Right renal pelvis (tissue), 4 donors: ENCODE data around the gene GRIK4. TPM values are rescaled to one million over a fixed set of nuclear protein-coding genes. Genes with fewer than 3 reads are reported as not detected.

Experiments
- DNase-seq, 4 donors: peaks; one replicate each; pipeline ENCODE4 v3.0.0-alpha.2; 2013; ENCODE audit warnings: low read depth in 4 of 4, low spot score in 3 of 4, missing footprints in 1 of 4
- polyA plus RNA-seq, 4 donors: library from polyadenylated mRNA; unstranded; fragments of 120-200 nt; gene quantifications; one replicate each; pipeline ENCODE4 v1.2.1, GENCODE V29; 2013; ENCODE audit not compliant: insufficient read length in 4 of 4

Gene GRIK4
- polyA plus RNA-seq, 4 donors: 0.96 to 1.4 (median 1.2) TPM

DNA sequence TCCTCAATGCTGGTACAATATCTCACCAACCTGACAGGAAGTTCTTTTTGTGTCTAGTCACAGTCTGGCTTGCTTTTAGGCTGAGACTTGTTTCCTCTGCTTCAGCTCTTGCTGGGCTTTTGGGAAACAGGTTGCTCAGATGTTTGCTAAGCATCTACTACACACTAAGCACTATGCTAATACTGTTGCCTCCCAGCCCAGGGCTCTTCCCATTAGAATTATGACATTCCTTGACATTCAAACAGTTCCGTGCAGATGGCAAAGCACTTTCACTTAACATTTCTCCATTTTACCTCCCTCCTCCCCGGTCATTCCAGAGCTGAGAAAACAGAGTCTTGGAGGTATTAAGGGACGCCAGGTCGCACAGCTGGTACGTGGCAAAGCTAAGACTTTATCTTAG, 311.6 kb downstream of the GRIK4 start:
- no peak for DNase-seq

DNA sequence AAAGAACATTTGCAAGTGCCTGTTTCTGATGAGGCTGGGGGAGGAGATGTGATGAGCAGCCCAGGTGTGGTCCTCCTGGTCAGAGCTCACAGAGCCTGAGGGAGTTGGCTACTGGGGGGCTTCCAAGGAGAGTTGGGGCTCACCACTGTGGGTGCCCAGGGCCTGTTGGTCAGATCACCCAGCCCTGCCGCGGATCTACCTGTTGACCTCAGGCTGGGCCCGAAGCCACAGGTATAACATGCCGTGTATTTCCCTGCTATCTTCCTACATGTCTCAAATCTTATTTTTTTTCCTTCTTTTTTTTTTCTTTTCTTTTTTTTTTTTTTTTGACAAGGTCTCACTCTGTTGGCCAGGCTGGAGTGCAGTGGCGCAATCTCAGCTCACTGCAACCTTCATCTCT, 312.7 kb downstream of the GRIK4 start:
- no peak for DNase-seq

DNA sequence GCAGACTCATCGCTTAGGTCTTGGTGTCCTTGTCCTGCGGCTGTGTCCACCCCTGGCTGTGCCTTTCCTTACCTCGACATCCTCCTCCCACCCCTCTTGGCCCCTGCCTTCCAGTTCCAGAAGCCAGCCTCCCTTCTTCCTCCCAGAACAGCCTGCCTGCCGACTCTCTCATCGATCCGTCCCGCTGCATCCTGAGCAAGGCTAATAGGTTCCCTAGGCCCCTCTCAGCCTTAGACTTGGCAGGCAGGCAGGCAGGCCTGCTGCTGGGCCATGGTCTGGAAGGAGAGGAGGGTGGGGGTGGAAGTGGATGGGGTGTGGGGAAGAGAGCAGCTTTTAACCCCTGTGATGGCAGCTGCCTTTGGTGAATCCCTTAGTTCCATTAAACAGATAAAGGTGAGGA, 315.6 kb downstream of the GRIK4 start:
- DNase-seq: no peak

GRCh38 chr11:120827820-120828219, 316.3 kb downstream of the GRIK4 start:
- no peak for DNase-seq

DNA sequence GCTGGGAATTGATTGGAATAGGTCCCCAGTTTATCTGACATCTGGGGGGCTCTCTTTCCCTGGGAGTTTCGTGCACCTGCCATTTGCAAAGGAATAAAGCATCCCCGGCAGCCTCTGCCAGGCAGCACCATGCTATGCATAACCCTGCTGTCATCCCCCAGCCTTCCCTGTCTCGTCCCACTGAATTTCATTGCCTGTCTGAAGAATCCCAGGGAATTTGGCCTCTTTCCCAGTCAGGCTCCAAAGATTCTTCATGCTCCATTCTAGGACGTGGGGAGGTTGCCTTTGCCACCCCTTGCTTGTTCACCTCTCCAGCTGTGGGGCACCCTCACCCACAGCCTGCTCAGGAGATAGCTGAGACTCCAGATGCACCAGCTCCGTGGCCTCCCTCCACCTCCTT, 317.3 kb downstream of the GRIK4 start:
- DNase-seq: no peak

DNA sequence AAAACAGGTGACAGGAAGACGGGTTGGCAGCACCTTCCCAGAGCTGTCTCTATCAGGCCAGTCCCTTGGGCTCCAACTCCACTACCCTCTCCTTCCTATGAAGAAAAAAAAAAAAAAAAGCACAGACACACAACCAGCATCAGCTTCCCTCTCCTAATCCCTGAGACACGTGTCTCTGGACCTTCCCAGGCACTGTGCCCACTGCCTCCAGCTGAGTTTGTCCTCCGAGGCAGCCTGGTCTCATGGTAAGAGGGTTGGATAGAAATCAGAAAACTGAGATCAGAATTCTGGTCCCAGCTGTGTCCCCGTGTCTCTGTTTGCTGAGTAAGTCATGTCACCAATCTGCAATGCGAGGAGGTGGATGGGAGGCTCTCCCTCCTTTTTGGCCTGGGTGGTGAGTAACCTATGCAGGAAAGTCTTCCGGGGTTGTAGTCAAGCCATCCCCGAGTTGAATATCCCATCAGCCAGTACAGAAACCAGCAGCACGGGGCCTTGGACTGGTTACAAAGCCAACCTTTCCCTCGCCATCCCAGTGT, 318.6 kb downstream of the GRIK4 start:
- no peak for DNase-seq

GRCh38 chr11:120832481-120833238, 321.1 kb downstream of the GRIK4 start:
- no peak for DNase-seq

GRCh38 chr11:120834686-120835210, 323.2 kb downstream of the GRIK4 start:
- DNase-seq: no peak

DNA sequence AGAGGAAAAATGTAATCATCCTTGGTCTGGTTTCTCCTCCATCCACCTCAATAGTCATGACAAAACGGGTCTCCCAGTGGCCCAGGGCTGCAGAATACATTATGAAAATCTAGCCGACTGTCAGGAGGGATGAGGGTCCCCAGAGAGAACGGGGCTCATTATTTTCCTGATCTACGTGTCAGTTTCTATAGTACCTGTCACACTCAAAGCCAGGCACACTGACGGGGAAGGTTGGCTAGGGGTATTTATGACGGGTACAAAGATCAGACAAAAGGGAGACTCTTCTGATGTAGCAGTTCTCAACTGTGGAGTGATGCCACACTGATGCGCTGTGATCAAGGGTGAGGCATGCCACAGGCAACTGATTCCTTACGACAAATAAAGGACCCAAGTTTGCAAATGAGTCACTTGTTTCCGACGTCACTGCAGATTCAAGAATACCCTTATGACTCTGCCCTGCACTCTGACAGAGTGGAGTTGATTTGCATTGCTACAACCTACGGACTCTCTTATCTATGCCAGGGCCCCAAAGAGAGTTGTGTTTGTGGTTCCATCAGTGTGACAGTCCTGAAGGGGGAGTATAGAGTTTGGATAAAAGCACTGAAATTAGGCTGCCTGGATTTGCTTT, 324.2 kb downstream of the GRIK4 start:
- DNase-seq: no peak

GRCh38 chr11:120837696-120838095, 326.1 kb downstream of the GRIK4 start:
- DNase-seq: no peak

DNA sequence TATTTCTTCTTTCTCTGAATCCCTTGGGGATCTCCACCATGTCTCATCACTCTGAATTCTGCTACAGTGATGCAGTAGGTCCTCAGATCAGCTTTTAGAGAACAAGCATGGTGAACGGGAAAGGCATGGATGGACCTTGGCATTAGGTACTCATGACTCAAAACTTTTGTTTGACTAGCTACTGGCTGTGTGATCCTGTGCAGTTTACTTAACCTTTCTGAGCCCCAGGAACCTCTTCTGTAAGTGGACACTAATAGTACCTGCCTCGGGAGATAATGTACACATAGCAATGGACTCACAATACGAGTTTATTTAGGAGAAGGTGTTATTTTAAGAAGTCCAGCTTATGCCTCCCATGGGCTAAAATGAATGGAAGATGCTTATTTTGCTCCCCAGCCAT, 327.7 kb downstream of the GRIK4 start:
- no peak for DNase-seq

GRCh38 chr11:120839846-120840402, 328.4 kb downstream of the GRIK4 start:
- DNase-seq: no peak

DNA sequence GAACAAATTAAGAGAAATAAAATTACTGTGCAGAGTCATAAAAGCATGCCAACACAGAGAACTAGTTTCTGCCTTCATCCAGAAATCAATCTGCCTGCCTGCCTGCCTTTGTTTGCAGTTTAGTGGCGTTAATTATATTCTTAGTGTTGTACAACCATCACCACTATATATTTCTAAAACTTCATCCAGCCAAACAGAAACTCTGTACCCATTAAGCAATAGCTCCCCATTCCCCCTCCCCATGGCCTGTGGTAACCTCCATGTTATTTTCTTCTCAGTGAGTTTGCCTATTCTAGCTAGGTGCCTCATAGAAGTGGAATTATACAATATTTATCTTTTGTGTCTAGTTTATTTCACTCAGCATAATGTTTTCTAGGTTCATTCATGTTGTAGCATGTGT, 329.1 kb downstream of the GRIK4 start:
- no peak for DNase-seq

DNA sequence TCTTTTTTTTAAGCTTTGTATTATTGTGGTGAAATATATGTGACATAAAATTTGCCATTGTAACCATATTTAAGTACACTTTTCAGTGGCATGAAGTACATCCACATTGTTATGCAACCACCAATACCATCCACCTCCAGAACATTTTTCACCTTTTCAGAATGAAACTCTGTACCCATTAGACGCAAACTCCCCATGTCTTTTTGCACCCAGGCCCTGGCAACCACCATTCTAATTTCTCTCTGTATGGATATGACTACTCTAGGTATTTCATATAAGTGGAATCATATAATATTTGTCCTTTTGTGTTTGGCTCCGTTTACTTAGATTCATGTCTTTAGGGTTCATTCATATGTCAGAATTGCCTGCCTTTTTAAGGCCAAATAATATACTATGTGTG, 329.5 kb downstream of the GRIK4 start:
- no peak for DNase-seq

GRCh38 chr11:120842195-120842594, 330.6 kb downstream of the GRIK4 start:
- DNase-seq: no peak

DNA sequence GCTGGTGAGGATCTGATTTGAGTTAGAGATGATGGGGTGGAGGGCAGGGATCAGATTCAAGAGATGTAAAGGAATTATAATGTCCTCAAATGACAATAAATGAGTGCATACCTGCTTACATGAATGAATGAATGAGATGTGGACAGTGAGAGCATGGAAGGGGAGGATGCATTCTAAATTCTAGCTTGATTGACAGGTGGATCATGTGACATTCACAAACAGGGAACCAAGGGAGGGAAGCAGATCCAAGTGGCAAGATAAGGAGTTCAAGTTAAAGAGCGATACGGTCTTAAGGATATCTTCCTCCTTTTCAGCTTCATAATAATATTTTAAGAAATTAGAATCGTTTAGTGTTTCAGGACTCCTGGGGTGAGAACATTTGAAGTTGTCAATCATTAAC, 341.9 kb downstream of the GRIK4 start:
- DNase-seq: no peak

- DNase-seq: no peak
Observed at GRCh38 chr11:120854988-120855387, 343.4 kb downstream of the GRIK4 start.

DNA sequence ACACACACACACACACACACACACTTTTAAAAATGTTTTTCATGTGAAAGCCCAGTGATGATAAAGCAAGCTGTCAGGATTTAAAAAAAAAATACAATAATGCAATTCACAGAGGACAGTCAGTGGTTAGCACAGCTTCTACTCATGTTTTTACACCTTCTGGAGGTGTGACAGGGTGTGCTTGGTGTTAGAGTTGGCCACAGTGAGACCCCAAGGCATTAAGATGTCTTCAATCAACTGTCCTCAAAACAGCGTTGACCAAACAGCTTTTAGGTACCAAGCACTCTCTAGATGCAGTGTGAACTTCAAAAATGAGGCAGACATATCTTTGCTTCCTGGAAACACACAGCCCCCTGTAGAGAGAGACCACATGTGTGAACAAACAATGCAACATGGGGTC, 346.0 kb downstream of the GRIK4 start:
- no peak for DNase-seq

DNA sequence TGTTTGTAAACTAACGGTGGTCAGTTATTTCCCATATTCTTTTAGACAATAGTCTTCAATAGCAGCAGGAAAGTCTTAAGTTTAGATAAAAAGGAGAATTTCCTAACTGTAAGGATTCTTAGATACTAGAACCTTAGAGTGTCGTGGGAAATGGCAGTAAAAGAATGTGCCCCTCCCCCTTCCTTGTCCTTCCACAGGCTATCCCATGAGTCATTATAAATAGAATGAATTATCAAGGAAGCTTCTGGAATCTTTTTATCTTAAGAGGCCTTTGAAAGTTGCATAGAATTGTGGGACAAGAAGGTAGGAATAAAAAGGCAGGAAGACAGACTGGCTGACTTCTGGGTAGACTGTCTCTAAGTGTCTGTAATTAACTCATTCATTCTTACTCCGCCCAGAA, 347.2 kb downstream of the GRIK4 start:
- no peak for DNase-seq

GRCh38 chr11:120859552-120860295, 348.2 kb downstream of the GRIK4 start:
- DNase-seq: no peak

- no peak for DNase-seq
Observed at GRCh38 chr11:120863359-120863758, 351.8 kb downstream of the GRIK4 start.
